Measurements from ENCODE around the gene HOXA5. TPM values are rescaled to one million over a fixed set of nuclear protein-coding genes. Genes with fewer than 3 reads are reported as not detected.

Gene HOXA5
- total RNA-seq, 1 donor from 2014 or later: not detected

GRCh38 chr7:27137640-27138315 is 5.7 kb downstream of the HOXA5 start:
- intact Hi-C loops (cut with micrococcal nuclease): no loop called here

GRCh38 chr7:27134392-27134791 is 9.1 kb downstream of the HOXA5 start:
- intact Hi-C loops (cut with micrococcal nuclease): loop anchor here (2.0 to 5.0 kb wide), 4 partner anchors 16 to 932 kb away; partner anchors contain the start of genes CBX3, HNRNPA2B1 and SKAP2

- intact Hi-C loops (cut with micrococcal nuclease): loop anchor here (2.0 to 5.0 kb wide), 4 partner anchors 17 to 931 kb away; partner anchors contain the start of genes CBX3, HNRNPA2B1 and SKAP2
Observed at GRCh38 chr7:27133409-27134231, 9.9 kb downstream of the HOXA5 start.

GRCh38 chr7:27132978-27133377 is 10.5 kb downstream of the HOXA5 start:
- intact Hi-C loops (cut with micrococcal nuclease): loop anchor here (5.0 kb wide), 3 partner anchors 271 to 931 kb away; partner anchors contain the start of genes CBX3, HNRNPA2B1 and SKAP2

- intact Hi-C loops (cut with micrococcal nuclease): loop anchor here (5.0 kb wide), 3 partner anchors 270 to 930 kb away; partner anchors contain the start of genes CBX3, HNRNPA2B1 and SKAP2
Observed at GRCh38 chr7:27132214-27132613, 11.3 kb downstream of the HOXA5 start.

GRCh38 chr7:27131390-27131819 is 12.1 kb downstream of the HOXA5 start:
- intact Hi-C loops (cut with micrococcal nuclease): loop anchor here (5.0 kb wide), 3 partner anchors 269 to 929 kb away; partner anchors contain the start of genes CBX3, HNRNPA2B1 and SKAP2

GRCh38 chr7:27130540-27131389 is 12.7 kb downstream of the HOXA5 start, which contains the start of gene HOXA4:
Gene HOXA4, minus strand, starts transcription at chr7:27130757. Its CDS starts 24 bp downstream, at chr7:27130733.
- intact Hi-C loops (cut with micrococcal nuclease): loop anchor here (1.0 to 5.0 kb wide), 4 partner anchors 34 to 928 kb away; partner anchors contain the start of genes CBX3, HNRNPA2B1 and SKAP2

- intact Hi-C loops (cut with micrococcal nuclease): loop anchor here (1.0 to 5.0 kb wide), 4 partner anchors 34 to 928 kb away; partner anchors contain the start of genes CBX3, HNRNPA2B1 and SKAP2
Observed at GRCh38 chr7:27129729-27130539, 13.5 kb downstream of the HOXA5 start.

GRCh38 chr7:27128776-27129728 is 14.4 kb downstream of the HOXA5 start:
- intact Hi-C loops (cut with micrococcal nuclease): no loop called here

- intact Hi-C loops (cut with micrococcal nuclease): no loop called here
Observed at GRCh38 chr7:27128034-27128433, 15.4 kb downstream of the HOXA5 start.

- intact Hi-C loops (cut with micrococcal nuclease): no loop called here
Observed at GRCh38 chr7:27126596-27127327, 16.7 kb downstream of the HOXA5 start.

GRCh38 chr7:27125986-27126394 is 17.5 kb downstream of the HOXA5 start:
- intact Hi-C loops (cut with micrococcal nuclease): no loop called here

- intact Hi-C loops (cut with micrococcal nuclease): no loop called here
Observed at GRCh38 chr7:27124902-27125689, 18.4 kb downstream of the HOXA5 start.

GRCh38 chr7:27124096-27124901 is 19.2 kb downstream of the HOXA5 start:
- intact Hi-C loops (cut with micrococcal nuclease): no loop called here

- intact Hi-C loops (cut with micrococcal nuclease): no loop called here
Observed at GRCh38 chr7:27123477-27124053, 19.9 kb downstream of the HOXA5 start.

GRCh38 chr7:27123007-27123476 is 20.4 kb downstream of the HOXA5 start:
- intact Hi-C loops (cut with micrococcal nuclease): no loop called here
